ACC112 (cell line): Measurements from ENCODE around the gene PRDM16.

ENCODE experiments used
- H2AFZ ChIP-seq: fragments of 200-600 bp; sonication (generic); one replicate; pipeline ENCODE4 v1.6.0; 2017; ENCODE audit warnings: antibody characterized with exemption, low read length; ENCODE audit not compliant: unreplicated experiment
- H3K27ac ChIP-seq: fragments of 200-600 bp; sonication (generic); 2 replicates; pipeline ENCODE4 v1.5.1; 2014; ENCODE audit warnings: low read depth, mild to moderate bottlenecking, antibody characterized with exemption, low read length, moderate library complexity
- H3K27me3 ChIP-seq: fragments of 200-600 bp; sonication (generic); 2 replicates; pipeline ENCODE4 v1.6.1; 2014; ENCODE audit warnings: mild to moderate bottlenecking, antibody characterized with exemption, low read length, moderate library complexity, mixed read lengths; ENCODE audit not compliant: insufficient read depth
- H3K36me3 ChIP-seq: fragments of 200-600 bp; sonication (generic); 2 replicates; pipeline ENCODE4 v1.6.1; 2016; ENCODE audit warnings: mild to moderate bottlenecking, antibody characterized with exemption, low read length, moderate library complexity, mixed read lengths; ENCODE audit not compliant: insufficient read depth
- H3K4me1 ChIP-seq: fragments of 200-600 bp; sonication (generic); one replicate; pipeline ENCODE4 v1.6.1; 2016; ENCODE audit warnings: low read length, mixed read lengths; ENCODE audit not compliant: insufficient read depth, unreplicated experiment, control insufficient read depth
- H3K4me3 ChIP-seq: fragments of 200-600 bp; sonication (generic); 2 replicates; pipeline ENCODE4 v1.5.1; 2014; ENCODE audit warnings: mild to moderate bottlenecking, low read depth, low read length
- H3K79me2 ChIP-seq: fragments of 200-600 bp; sonication (generic); one replicate; pipeline ENCODE4 v1.6.0; 2016; ENCODE audit warnings: low read length; ENCODE audit not compliant: control insufficient read depth, unreplicated experiment, insufficient read depth

PRDM16 gene

GRCh38 chr1:3117879-3118278 is 48.9 kb downstream of the PRDM16 start:
- no peaks in the 10 kb centered on the region for H3K4me1 ChIP-seq
- no peak overlapping the region for H2AFZ ChIP-seq
- H3K4me3 ChIP-seq = no peak overlapping the region

GRCh38 chr1:3119061-3119460 is 50.1 kb downstream of the PRDM16 start:
- Histone ChIP-seq H3K79me2 (no peaks in the 10 kb centered on the region), H3K36me3 (no peaks in the 10 kb centered on the region), H3K4me1 (no peaks in the 10 kb centered on the region), H3K4me3 (no peak overlapping the region), H2AFZ (no peak overlapping the region), H3K27me3 (no peaks in the 10 kb centered on the region), H3K27ac (no peak overlapping the region)

More at GRCh38 chr1:3117879-3118278, 48.9 kb downstream of the PRDM16 start:
- no peak overlapping the region for H3K27ac ChIP-seq
- H3K36me3 ChIP-seq = no peaks in the 10 kb centered on the region
- no peaks in the 10 kb centered on the region for H3K79me2 ChIP-seq
- H3K27me3 ChIP-seq = no peaks in the 10 kb centered on the region

GRCh38 chr1:3119725-3120124 is 50.7 kb downstream of the PRDM16 start:
- Histone ChIP-seq H3K4me3 (no peak overlapping the region), H3K27me3 (no peaks in the 10 kb centered on the region)

GRCh38 chr1:3120140-3120539 is 51.1 kb downstream of the PRDM16 start:
- Histone ChIP-seq H3K36me3 (no peaks in the 10 kb centered on the region), H3K4me1 (no peaks in the 10 kb centered on the region), H3K4me3 (no peak overlapping the region), H3K79me2 (no peaks in the 10 kb centered on the region), H2AFZ (no peak overlapping the region), H3K27ac (no peak overlapping the region), H3K27me3 (no peaks in the 10 kb centered on the region)

More at GRCh38 chr1:3119725-3120124, 50.7 kb downstream of the PRDM16 start:
- Histone ChIP-seq H3K79me2 (no peaks in the 10 kb centered on the region), H2AFZ (no peak overlapping the region), H3K36me3 (no peaks in the 10 kb centered on the region), H3K27ac (no peak overlapping the region), H3K4me1 (no peaks in the 10 kb centered on the region)

GRCh38 chr1:3120994-3121393 is 52.0 kb downstream of the PRDM16 start:
- Histone ChIP-seq H3K27me3 (no peaks in the 10 kb centered on the region), H3K4me3 (no peak overlapping the region)

GRCh38 chr1:3121401-3122210 is 52.6 kb downstream of the PRDM16 start:
- no peaks in the 10 kb centered on the region for H3K27me3 ChIP-seq
- H3K27ac ChIP-seq = no peak overlapping the region
- no peak overlapping the region for H2AFZ ChIP-seq
- no peaks in the 10 kb centered on the region for H3K36me3 ChIP-seq
- H3K4me3 ChIP-seq = no peak overlapping the region
- H3K79me2 ChIP-seq = no peaks in the 10 kb centered on the region
- H3K4me1 ChIP-seq = peaks cover 2% of the 10 kb centered on the region

More at GRCh38 chr1:3120994-3121393, 52.0 kb downstream of the PRDM16 start:
- H2AFZ ChIP-seq = no peak overlapping the region
- H3K79me2 ChIP-seq = no peaks in the 10 kb centered on the region
- H3K36me3 ChIP-seq = no peaks in the 10 kb centered on the region
- no peak overlapping the region for H3K27ac ChIP-seq
- no peaks in the 10 kb centered on the region for H3K4me1 ChIP-seq

- H3K27me3 ChIP-seq = no peaks in the 10 kb centered on the region
- H3K4me3 ChIP-seq = no peak overlapping the region
- H3K79me2 ChIP-seq = no peaks in the 10 kb centered on the region
Measured at GRCh38 chr1:3122311-3122710, 53.3 kb downstream of the PRDM16 start.

GRCh38 chr1:3124246-3124645 is 55.2 kb downstream of the PRDM16 start:
- Histone ChIP-seq H3K36me3 (no peaks in the 10 kb centered on the region), H3K27me3 (no peaks in the 10 kb centered on the region), H3K79me2 (no peaks in the 10 kb centered on the region), H3K4me1 (peaks cover 13% of the 10 kb centered on the region), H3K27ac (no peak overlapping the region), H3K4me3 (no peak overlapping the region), H2AFZ (no peak overlapping the region)

More at GRCh38 chr1:3122311-3122710, 53.3 kb downstream of the PRDM16 start:
- Histone ChIP-seq H2AFZ (no peak overlapping the region), H3K27ac (no peak overlapping the region), H3K36me3 (no peaks in the 10 kb centered on the region), H3K4me1 (peaks cover 6% of the 10 kb centered on the region)

GRCh38 chr1:3125078-3125477 is 56.1 kb downstream of the PRDM16 start:
- Histone ChIP-seq H3K27ac (no peak overlapping the region), H3K4me1 (peaks cover 13% of the 10 kb centered on the region), H3K4me3 (no peak overlapping the region), H3K36me3 (no peaks in the 10 kb centered on the region), H2AFZ (no peak overlapping the region), H3K27me3 (no peaks in the 10 kb centered on the region), H3K79me2 (no peaks in the 10 kb centered on the region)

- Histone ChIP-seq H3K4me1 (peaks cover 13% of the 10 kb centered on the region), H3K27ac (no peak overlapping the region), H3K27me3 (no peaks in the 10 kb centered on the region), H2AFZ (no peak overlapping the region), H3K4me3 (no peak overlapping the region), H3K36me3 (no peaks in the 10 kb centered on the region), H3K79me2 (no peaks in the 10 kb centered on the region)
Measured at GRCh38 chr1:3125546-3126368, 56.8 kb downstream of the PRDM16 start.
